Stimulated activated CD8-positive, alpha-beta memory T cell treated with anti-CD3 and anti-CD28 coated beads, Interleukin-7, amount 100 ng/mL, for 48 hours (primary cell): Measurements from ENCODE around the gene PTGR3.
A peak's percentile ranks its signal among the peaks of the same experiment; 100 is the strongest.

Experiments used
- DNase-seq, 2 donors: peaks; one replicate each; pipeline ENCODE4 v3.0.0-alpha.2; 2020; ENCODE audit warnings: low read depth in 1 of 2; ENCODE audit errors: extremely low read depth in 1 of 2

The PTGR3 gene, protein sequence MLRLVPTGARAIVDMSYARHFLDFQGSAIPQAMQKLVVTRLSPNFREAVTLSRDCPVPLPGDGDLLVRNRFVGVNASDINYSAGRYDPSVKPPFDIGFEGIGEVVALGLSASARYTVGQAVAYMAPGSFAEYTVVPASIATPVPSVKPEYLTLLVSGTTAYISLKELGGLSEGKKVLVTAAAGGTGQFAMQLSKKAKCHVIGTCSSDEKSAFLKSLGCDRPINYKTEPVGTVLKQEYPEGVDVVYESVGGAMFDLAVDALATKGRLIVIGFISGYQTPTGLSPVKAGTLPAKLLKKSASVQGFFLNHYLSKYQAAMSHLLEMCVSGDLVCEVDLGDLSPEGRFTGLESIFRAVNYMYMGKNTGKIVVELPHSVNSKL

DNA sequence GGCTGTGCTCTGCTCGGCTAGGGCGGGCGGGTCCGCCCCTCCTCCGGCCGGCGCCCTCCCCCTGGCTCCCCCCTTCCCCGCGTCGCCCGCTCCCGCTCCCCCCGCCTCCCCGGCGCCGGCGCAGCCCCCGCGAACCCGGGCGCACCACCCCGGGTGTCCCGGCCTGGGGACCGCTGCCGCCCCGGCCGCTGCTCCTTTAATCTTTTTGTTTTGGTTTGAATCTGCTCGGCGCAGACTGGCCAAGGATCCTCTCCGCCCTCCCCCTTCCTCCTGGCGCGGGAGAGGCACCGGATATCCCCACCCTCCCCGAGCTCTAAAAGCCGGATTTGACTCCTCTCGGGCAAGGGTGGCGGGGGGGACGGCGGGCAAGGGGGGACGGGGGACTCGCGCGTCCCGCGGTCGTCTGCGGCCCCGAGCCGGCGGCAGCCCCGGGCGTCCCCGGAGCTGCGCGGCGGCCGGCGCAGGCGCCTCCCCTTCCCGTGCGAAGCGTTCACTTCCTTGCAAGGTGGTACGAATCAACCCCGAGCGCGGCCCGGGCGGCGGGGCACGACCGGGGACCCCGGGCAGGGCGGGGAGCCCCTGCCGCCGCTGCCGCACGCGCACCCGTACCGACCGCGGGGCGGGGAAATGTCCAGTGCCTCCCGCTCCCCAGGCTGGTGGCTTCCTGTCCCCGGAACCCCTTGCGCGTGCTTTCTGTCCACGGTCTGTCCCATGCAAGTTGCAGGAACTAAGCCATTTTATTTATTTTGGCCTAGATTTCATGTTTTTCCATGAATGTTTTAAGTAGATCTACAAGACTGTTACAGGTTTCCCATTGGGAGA lies at the start of gene PTGR3:
PTGR3 (minus strand) TSS at position 11 of the 822 bp plus-strand sequence. CDS start 81 bp downstream, outside the sequence.
- DNase-seq = peak; percentile 62 to 73

DNA sequence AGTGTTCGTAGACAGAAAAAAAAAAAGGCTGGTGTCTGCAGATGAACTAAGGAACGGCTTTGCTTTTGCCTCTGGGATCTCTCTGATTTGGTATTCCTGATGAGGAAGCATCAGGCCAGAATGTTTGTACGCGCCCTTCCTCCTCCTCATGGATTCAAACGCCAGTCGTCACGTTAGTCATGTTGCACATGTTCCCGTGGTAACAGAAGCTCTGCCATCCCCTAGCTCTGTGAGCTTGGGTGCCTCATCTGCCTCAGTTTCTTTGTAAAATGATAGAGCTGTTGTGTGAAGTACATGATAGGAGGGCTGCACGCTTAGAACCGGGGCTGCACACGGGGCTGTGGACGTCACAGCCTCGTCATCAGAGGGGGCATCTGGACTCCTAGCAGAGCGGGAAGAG lies 48.7 kb upstream of the PTGR3 start:
- DNase-seq = no peak

DNA sequence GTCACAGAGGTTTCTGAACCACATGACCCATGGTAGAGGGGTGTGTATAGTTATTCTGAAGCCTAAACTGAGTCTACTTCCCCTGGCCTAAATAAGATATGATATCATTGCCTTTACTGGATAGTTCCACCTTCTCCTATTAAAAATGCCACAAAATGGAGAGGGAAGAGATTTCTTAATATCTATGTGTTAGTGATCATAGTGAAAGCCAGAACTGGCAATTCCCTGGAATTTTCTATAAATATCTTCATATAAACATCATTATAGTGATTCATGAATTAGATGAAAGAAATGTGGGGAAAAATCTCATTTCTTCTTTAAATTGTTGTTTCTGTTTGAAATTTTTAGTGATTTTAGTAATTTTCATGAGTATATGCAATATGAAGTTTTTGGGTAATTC lies 47.4 kb upstream of the PTGR3 start:
- no peak for DNase-seq

GRCh38 chr18:75255094-75255493 lies 46.2 kb upstream of the PTGR3 start:
- DNase-seq = no peak

- no peak for DNase-seq
Measured at GRCh38 chr18:75253784-75254183, 44.8 kb upstream of the PTGR3 start.

DNA sequence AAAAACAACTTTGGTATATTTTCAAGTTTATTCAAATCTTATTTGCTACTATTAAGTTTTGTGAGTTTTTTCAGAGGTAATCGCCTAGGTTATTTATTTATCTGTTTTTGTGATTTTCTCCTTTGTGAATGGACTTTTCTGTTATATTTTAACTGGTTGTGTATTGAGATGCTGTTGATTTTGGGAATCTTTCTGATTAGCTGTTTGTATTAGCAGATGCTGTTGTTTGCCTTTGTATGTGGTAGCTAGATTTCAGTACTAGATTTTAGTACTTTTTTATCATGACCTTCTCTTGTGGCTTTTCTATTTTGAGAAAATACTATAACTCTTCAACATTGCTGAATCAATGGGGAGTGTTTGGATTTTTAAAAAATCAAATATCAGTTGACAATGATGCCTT lies 44.1 kb upstream of the PTGR3 start:
- DNase-seq = no peak

DNA sequence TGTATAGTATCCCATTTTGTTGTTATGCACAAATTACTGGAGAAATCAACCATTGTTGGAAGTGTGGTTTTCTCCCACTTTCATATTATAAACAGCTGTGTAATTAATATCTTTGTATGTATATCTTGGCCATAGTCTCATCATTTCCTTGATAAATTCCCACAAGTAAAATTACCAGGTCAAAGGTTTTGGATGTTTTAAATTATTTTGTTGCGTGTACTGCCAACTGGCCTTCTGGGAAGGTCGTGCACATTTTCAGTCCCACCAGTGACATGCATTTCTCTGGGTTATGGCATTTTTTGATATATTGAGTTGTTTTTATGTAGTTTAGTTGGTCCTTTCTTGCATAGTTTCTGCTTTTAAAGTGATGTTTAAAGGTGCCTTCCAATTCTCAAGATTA lies 43.2 kb upstream of the PTGR3 start:
- DNase-seq = no peak

- DNase-seq = no peak
Measured at GRCh38 chr18:75251466-75251865, 42.5 kb upstream of the PTGR3 start.

- DNase-seq = no peak
Measured at GRCh38 chr18:75250471-75250821, 41.5 kb upstream of the PTGR3 start.

GRCh38 chr18:75249672-75250470 lies 40.9 kb upstream of the PTGR3 start:
- no peak for DNase-seq

GRCh38 chr18:75249175-75249518 lies 40.2 kb upstream of the PTGR3 start:
- no peak for DNase-seq

GRCh38 chr18:75248426-75249174 lies 39.7 kb upstream of the PTGR3 start:
- no peak for DNase-seq

GRCh38 chr18:75247611-75248421 lies 38.9 kb upstream of the PTGR3 start:
- DNase-seq = no peak

- no peak for DNase-seq
Measured at GRCh38 chr18:75246721-75247610, 38.0 kb upstream of the PTGR3 start.

DNA sequence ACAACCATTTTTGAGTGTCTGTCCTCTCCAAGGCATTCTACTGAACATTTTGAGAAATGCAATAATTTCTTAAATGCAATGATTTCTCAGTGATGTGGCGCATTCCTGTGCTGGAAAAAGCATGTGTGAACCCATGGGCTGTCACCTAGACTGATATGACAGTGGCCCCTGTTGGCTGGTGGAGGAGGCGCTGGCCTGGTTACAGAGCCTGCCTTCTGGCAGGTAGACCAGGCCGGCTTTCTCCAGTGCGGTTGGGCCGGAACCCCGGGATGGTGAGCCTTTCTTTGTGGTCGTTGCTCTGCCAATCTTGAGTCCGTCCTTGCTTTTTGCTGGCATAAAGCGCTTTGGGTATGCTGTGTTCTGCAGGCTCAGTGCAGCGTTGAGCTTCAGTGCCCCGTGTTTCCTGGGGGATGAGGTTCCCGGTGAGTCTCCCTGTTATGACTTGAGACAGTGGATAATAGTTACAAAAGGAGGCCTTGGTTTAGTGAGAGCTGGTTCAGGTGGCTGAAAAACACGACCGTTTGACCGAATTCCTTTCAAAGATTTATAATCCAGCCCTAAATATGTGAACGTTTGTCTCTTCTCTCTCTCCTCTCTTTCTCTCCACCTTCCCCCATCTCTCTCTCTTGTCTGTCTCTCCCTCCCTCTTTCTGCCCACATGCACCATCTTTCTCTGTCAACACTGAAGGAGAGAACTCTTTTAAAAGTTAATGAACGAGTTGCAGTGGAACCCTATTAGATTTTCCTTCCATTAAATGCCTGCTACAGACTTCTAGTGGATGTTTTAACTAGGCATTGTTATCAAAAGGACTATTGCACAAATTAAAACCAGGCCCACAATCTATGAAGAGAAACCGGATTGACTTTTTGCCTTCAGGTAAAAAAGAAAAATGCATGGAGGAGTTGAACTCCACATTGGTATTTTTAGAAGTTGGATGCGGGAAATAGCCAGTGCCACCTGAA lies 35.7 kb upstream of the PTGR3 start:
- no peak for DNase-seq

DNA sequence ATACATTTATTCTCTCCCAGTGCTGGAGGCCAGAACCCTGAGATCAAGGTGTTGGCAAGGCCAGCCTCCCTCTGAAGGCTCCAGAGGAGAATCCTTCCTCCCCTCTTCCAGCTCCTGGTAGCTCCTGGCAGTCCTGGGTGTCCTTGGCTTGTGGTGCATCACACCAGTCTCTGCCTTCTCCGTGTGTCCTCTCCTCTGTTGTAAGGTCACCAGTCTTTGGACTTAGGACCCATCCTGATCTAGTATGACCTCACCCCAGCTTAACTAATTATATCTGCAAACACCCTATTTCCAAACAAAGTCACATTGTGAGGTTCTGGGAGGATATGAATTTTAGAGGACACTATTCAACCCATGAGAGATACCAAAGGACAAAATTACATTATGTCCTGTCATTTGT lies 32.8 kb upstream of the PTGR3 start:
- no peak for DNase-seq

GRCh38 chr18:75240433-75240832 lies 31.5 kb upstream of the PTGR3 start:
- DNase-seq = no peak

DNA sequence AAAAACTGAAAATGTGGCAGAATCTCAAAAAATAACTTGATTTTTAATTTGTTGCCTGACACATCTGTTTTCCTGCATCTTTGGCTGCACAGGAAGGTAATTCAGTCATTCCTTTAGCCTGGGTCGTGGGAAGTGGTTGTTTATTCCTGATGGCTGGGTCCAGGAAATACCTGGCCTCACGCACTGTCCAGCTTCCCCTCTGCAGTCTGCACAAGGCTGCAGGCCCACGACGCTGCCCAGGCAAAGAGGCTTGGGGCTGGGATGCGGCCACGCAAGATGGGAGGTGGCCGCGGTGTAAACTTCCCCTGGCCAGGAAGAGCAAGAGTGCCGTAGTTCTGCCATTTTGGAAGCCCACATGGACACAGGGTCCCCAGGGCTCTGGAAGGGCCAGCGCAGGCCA lies 29.8 kb upstream of the PTGR3 start:
- DNase-seq = no peak
